Measurements from ENCODE around the gene POLR3E. TPM values are rescaled to one million over a fixed set of nuclear protein-coding genes. Genes with fewer than 3 reads are reported as not detected.

Gene POLR3E
- total RNA-seq, 1 donor from 2014 or later: 36.6 TPM

DNA sequence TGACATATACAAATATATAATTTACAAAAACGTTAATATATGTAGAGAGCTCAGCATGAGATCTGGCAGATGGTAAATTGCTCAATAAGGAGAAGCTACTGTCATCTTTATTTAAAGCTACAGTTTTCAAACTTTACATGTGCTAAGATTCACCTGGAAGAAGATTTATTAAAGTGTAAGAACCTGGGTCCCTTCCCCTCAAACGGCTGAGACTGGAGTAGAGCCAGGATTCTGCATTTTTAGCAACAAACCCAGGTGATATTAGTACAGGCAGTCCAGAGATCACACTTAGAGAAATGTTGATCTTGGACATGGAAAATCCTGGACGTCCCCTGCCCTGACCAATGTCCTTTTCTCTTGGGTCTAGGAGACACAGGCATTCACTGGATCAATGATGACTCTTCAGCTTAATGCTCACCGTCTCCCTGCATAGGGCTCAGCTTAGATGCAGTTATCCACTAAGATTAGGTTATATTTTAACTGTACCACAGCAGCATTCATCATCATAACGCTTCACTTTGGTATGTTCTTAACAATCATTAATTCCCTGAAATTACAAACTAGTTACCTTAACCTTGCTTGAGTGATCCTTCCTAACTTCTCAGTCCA lies 56.8 kb downstream of the POLR3E start:
- Histone ChIP-seq H3K4me3 (no peak overlapping the region), H3K27me3 (ENCODE audit: low read depth) (no peaks in the 10 kb centered on the region), H3K4me1 (peaks cover 35% of the 10 kb centered on the region), H3K36me3 (peaks cover 11% of the 10 kb centered on the region), H3K27ac (no peak overlapping the region), H3K9me3 (no peaks in the 10 kb centered on the region)
- TF ChIP-seq, protein P1, sequence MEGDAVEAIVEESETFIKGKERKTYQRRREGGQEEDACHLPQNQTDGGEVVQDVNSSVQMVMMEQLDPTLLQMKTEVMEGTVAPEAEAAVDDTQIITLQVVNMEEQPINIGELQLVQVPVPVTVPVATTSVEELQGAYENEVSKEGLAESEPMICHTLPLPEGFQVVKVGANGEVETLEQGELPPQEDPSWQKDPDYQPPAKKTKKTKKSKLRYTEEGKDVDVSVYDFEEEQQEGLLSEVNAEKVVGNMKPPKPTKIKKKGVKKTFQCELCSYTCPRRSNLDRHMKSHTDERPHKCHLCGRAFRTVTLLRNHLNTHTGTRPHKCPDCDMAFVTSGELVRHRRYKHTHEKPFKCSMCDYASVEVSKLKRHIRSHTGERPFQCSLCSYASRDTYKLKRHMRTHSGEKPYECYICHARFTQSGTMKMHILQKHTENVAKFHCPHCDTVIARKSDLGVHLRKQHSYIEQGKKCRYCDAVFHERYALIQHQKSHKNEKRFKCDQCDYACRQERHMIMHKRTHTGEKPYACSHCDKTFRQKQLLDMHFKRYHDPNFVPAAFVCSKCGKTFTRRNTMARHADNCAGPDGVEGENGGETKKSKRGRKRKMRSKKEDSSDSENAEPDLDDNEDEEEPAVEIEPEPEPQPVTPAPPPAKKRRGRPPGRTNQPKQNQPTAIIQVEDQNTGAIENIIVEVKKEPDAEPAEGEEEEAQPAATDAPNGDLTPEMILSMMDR (IDR thresholded peaks at IDR 0.05): no peak
- ATAC-seq (no peak), DNase-seq (no peak)
- intact Hi-C loops (cut with DNase I): no loop called here

DNA sequence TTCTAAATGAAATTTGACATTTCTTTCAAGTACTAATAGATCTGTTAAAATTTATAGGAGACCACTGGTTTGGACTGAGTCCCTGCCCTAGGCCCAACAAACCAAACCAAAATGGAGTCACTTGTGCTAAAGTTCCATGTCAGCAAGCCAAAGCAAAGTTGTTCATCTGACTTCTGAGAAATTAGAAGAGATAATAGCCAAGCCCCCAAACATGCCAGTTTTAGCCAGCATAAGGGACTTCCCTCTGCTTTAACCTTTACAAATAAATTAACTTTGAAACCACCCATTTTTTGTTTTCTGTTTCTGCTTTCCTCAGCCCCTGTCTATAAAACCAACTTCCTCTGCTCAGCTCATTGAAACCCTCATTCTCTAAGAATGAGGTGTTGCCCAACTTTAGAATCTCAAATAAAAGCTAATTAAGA lies 58.3 kb downstream of the POLR3E start:
- Histone ChIP-seq H3K27me3 (ENCODE audit: low read depth) (no peaks in the 10 kb centered on the region), H3K27ac (no peak overlapping the region), H3K36me3 (peaks cover 4% of the 10 kb centered on the region), H3K4me1 (peaks cover 35% of the 10 kb centered on the region), H3K9me3 (no peaks in the 10 kb centered on the region), H3K4me3 (no peak overlapping the region)
- ATAC-seq: no peak
- intact Hi-C loops (cut with DNase I): no loop called here
- TF ChIP-seq, protein P1 (IDR thresholded peaks at IDR 0.05): no peak
- no peak for DNase-seq

DNA sequence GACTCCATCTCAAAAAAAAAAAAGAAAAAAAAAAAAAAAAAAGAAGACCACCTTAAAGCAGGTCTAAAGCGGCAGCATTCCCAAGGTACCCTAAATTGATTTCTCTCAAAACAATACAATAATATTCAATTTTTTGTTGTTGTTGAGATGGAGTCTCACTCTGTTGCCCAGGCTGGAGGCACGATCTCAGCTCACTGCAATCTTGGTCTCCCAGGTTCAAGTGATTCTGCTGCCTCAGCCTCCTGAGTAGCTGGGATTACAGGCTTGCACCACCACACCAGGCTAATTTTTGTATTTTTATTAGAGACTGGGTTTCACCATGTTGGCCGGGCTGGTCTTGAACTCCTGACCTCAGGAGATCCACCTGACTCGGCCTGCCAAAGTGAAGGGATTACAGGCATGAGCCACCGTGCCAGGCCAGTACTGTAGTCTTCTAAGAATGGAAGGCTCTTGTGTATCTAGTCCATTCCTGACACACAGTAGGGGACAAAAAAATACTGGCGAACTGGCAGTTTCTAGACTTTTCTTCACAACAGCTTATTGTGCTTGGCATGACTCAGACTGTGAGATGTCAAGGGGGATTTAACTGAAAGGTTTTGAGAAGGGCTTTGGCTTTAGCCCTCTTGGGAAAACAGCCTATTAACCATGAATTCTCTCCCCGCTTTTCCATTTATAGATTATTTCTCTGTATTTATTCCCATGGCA lies 59.9 kb downstream of the POLR3E start:
- no peaks in the 10 kb centered on the region for H3K27me3 ChIP-seq (ENCODE audit: low read depth)
- H3K4me3 ChIP-seq: no peak overlapping the region
- TF ChIP-seq, protein P1 (IDR thresholded peaks at IDR 0.05): no peak
- peak overlapping the region; percentile 53 for H3K27ac ChIP-seq
- peaks cover 35% of the 10 kb centered on the region for H3K4me1 ChIP-seq
- no peak for DNase-seq
- intact Hi-C loops (cut with DNase I): no loop called here
- H3K9me3 ChIP-seq: no peaks in the 10 kb centered on the region
- peaks cover 4% of the 10 kb centered on the region for H3K36me3 ChIP-seq
- ATAC-seq: no peak

DNA sequence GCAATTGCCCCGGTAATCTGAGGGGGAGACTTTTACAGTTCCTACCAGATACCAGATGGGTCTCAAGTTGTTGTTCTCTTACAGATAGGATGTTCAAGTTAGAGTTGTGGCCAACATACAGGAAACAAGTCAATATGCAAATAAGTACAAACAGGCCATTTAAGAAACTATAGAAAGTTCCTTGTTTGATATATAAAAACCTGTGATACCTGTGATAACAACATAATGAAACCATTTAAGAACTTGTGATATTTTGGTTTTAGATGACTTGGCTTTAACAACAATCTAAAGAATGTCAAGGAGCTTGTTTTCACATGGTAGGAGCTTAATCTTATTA lies 60.4 kb downstream of the POLR3E start:
- intact Hi-C loops (cut with DNase I): no loop called here
- Histone ChIP-seq H3K4me3 (no peak overlapping the region), H3K36me3 (peaks cover 5% of the 10 kb centered on the region), H3K27ac (peak overlapping the region; percentile 53), H3K4me1 (peaks cover 33% of the 10 kb centered on the region), H3K9me3 (no peaks in the 10 kb centered on the region), H3K27me3 (ENCODE audit: low read depth) (no peaks in the 10 kb centered on the region)
- TF ChIP-seq, protein P1 (IDR thresholded peaks at IDR 0.05): no peak
- ATAC-seq (no peak), DNase-seq (no peak)

DNA sequence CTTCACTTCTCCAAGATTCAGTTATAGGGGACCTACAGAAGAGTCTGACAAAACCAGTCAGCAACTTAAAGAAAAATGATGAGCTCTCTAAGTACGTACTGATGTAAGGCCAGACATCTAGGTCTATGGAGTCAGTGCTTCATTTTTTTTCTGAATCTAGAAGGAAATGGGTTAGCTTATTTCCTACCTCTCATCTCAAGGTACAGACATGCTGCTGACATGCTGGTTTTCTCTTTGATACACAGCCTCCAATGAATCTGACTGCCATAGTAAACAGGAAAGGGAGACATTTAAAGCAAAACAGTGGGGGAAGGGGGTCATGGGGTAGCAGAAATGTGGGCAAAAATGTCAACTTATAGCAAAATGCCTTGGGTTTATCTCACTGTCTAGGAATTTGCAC lies 60.8 kb downstream of the POLR3E start:
- H3K9me3 ChIP-seq: no peaks in the 10 kb centered on the region
- H3K27ac ChIP-seq: peak overlapping the region; percentile 53
- DNase-seq: no peak
- peaks cover 29% of the 10 kb centered on the region for H3K4me1 ChIP-seq
- H3K27me3 ChIP-seq (ENCODE audit: low read depth): no peaks in the 10 kb centered on the region
- TF ChIP-seq, protein P1 (IDR thresholded peaks at IDR 0.05): no peak
- no peak overlapping the region for H3K4me3 ChIP-seq
- H3K36me3 ChIP-seq: peaks cover 6% of the 10 kb centered on the region
- intact Hi-C loops (cut with DNase I): no loop called here
- ATAC-seq: no peak
